Measurements from ENCODE around the gene TCP1. TPM values are rescaled to one million over a fixed set of nuclear protein-coding genes. Genes with fewer than 3 reads are reported as not detected.

TCP1 gene
- total and polyA plus RNA-seq, 9 of the 15 experiments (the other 6 are each of a cell fraction or from before 2014, with no cell fraction given), result 331 to 801 (median 645) TPM

DNA sequence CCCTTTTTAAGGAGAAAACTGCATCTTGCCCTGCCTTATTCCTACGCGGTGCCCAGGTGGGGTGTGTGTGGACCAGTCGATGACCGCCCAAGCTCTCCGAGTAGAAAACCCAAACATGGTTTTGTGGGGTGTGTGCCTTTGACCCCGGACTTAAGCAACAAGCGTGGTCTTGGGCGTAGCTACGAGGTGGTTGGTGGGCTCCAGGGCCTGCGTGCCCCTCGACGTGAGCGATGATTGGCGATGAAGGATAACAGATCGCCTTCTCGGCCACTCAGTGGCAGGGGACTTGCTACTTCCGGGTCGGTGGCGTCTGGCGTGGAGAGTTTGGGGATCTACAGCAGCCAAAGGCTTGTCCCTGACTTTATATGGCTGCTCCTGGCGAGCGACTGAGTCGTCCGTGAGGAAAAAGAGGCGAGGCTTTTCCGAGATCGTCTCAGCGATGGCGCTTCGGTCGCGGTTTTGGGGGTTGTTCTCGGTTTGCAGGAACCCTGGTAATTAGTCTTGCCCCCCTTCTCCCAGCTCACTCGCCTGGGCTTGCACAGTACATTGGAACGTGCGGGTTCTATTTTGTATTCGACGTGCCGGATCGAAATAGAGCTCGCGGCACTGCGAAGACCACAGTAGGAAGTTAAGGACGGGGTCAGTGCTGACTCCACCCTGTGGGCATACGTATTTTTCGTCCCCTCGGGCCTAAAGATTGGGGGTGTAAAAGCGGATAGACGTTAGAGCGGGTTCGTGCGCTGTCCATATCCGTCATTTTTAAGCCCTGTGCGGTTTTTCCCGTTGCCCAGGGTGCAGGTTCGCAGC lies 950 bp upstream of the TCP1 start, which contains the start of gene MRPL18 (continued):
- TF ChIP-seq ZNF408 (CRISPR knock-in tag; IDR thresholded peaks at IDR 0.05; ENCODE audit: low read depth) (no peak), NFIX (CRISPR knock-in tag; IDR thresholded peaks at IDR 0.05; ENCODE audit: low read depth) (no peak), ZBED1 (IDR thresholded peaks at IDR 0.05) (peak; percentile 72; the same call in 1 of the 2 replicates), GABPB2 (CRISPR knock-in tag; conservative IDR thresholded peaks at IDR 0.05) (no peak), DMBX1 (CRISPR knock-in tag; IDR thresholded peaks at IDR 0.05; ENCODE audit: borderline replicate concordance) (peak; percentile 8; the same call in 1 of the 2 replicates), ZNF384 (IDR thresholded peaks at IDR 0.05; ENCODE audit: low read depth, low read length) (peak; percentile 5; the same call in 1 of the 2 replicates), CTBP1 (IDR thresholded peaks at IDR 0.05; ENCODE audit: borderline replicate concordance) (no peak), ETV5 (CRISPR knock-in tag; IDR thresholded peaks at IDR 0.05; ENCODE audit: low read depth) (peak; percentile 56), ZNF12 (CRISPR knock-in tag; IDR thresholded peaks at IDR 0.05) (no peak), SIRT6 (IDR thresholded peaks at IDR 0.05; ENCODE audit: low read depth, low read length) (no peak), ZNF318 (IDR thresholded peaks at IDR 0.05; ENCODE audit: borderline replicate concordance in 1 of 2, low read depth in 1 of 2) (no peak), HOMEZ (CRISPR knock-in tag; IDR thresholded peaks at IDR 0.05) (no peak), SMARCB1 (IDR thresholded peaks at IDR 0.05; ENCODE audit: insufficient read length, low read depth) (no peak), SMC3 (conservative IDR thresholded peaks at IDR 0.05; ENCODE audit: insufficient read depth, low read depth, low read length) (no peak), TSC22D4 (tag; IDR thresholded peaks at IDR 0.05) (no peak), SAP30 (IDR thresholded peaks at IDR 0.05; ENCODE audit: borderline replicate concordance, insufficient read depth, low read depth, low read length, poor library complexity, severe bottlenecking) (peak; percentile 62)

Data from K562 (cell line).